DND-41 (cell line): Measurements from ENCODE around the gene CHMP2A.

Source experiments
- EZH2 ChIP-seq: IDR thresholded peaks from 3 replicates; pipeline ENCODE4 v1.6.1; 2012; ENCODE audit warnings: borderline replicate concordance, low read depth, mild to moderate bottlenecking, moderate library complexity, low read length, inconsistent platforms; ENCODE audit not compliant: severe bottlenecking
- TF ChIP-seq, protein P1 (sequence below): IDR thresholded peaks from 2 replicates; pipeline ENCODE4 v1.5.1; 2012; ENCODE audit warnings: borderline replicate concordance, low read length, moderate library complexity, mild to moderate bottlenecking; ENCODE audit not compliant: poor library complexity, severe bottlenecking; ENCODE audit errors: extremely low read depth

DNA sequence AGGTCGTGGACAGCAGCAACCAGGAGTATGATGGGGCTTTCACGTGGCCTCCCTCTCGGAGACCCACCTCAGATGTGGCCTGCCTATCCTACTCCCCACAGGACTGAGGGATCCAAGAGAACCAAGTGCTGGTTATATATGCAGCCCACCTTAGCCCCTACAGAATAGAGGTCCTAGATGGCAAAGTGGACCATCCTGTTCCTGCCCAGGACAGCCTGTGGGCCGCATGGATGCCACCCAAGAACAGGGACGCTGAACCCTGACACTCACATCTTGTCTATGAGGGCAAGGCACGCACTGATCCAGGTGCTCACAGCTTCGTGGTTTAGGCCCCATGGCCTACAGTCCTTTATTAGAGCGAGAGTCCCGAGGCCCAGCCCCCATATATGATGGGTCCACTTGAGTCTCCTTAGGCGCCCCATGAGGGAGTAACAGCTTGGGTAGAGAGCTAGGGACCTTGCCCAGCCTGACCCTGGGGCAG is 41.7 kb downstream of the CHMP2A start:
- TF ChIP-seq, protein P1, sequence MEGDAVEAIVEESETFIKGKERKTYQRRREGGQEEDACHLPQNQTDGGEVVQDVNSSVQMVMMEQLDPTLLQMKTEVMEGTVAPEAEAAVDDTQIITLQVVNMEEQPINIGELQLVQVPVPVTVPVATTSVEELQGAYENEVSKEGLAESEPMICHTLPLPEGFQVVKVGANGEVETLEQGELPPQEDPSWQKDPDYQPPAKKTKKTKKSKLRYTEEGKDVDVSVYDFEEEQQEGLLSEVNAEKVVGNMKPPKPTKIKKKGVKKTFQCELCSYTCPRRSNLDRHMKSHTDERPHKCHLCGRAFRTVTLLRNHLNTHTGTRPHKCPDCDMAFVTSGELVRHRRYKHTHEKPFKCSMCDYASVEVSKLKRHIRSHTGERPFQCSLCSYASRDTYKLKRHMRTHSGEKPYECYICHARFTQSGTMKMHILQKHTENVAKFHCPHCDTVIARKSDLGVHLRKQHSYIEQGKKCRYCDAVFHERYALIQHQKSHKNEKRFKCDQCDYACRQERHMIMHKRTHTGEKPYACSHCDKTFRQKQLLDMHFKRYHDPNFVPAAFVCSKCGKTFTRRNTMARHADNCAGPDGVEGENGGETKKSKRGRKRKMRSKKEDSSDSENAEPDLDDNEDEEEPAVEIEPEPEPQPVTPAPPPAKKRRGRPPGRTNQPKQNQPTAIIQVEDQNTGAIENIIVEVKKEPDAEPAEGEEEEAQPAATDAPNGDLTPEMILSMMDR, result no peak
- TF ChIP-seq EZH2, result no peak
